ENCODE results near the gene RNF183.
A peak's percentile ranks its signal among the peaks of the same experiment; 100 is the strongest.

RNF183 gene, protein sequence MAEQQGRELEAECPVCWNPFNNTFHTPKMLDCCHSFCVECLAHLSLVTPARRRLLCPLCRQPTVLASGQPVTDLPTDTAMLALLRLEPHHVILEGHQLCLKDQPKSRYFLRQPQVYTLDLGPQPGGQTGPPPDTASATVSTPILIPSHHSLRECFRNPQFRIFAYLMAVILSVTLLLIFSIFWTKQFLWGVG

DNA sequence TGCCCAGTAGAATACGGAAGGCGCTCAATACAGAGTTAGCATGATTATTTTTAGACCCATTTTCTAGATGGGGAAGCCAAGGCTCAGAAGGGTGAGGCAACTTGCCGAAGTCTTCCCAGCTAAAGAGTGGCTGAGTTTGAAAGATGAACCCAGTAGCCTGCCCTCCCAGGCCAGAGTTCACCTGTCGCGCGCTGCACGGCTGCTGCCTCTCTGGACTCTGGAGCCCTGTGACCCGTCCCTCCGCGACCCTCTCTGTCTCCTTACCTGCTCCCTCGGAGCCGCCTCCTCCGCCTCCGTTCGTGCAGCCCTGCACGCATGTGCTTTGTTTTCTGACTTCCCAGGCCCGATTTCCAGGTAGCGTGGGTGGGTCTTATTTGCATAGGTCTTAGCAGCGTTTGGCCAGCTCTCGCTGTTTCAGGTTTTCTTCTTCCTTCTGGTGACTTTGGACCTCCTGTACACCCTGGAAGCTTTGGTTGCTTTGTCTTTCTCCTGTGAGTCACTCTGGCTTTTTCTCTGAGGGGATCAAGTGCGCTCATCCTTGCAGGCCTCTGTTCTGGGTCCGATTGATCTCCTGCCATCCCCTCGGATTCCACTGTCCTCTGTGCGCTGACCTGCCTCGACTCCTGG lies at the start of gene RNF183:
RNF183 (minus strand) TSS at position 585 of the 627 bp plus-strand sequence. CDS start 5,192 bp downstream, outside the sequence.
- H3K4me3 ChIP-seq (ENCODE audit: low read depth, low read length): no peak within 1 kb of the TSS
- DNase-seq (ENCODE audit: low read depth): no peak
- in situ Hi-C loops (cut with HindIII; ENCODE audit: low sequenced_read_pairs): no loop called here
- TF ChIP-seq, protein P1, sequence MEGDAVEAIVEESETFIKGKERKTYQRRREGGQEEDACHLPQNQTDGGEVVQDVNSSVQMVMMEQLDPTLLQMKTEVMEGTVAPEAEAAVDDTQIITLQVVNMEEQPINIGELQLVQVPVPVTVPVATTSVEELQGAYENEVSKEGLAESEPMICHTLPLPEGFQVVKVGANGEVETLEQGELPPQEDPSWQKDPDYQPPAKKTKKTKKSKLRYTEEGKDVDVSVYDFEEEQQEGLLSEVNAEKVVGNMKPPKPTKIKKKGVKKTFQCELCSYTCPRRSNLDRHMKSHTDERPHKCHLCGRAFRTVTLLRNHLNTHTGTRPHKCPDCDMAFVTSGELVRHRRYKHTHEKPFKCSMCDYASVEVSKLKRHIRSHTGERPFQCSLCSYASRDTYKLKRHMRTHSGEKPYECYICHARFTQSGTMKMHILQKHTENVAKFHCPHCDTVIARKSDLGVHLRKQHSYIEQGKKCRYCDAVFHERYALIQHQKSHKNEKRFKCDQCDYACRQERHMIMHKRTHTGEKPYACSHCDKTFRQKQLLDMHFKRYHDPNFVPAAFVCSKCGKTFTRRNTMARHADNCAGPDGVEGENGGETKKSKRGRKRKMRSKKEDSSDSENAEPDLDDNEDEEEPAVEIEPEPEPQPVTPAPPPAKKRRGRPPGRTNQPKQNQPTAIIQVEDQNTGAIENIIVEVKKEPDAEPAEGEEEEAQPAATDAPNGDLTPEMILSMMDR (IDR thresholded peaks at IDR 0.05; ENCODE audit: low read depth, low read length, missing control alignments): no peak

DNA sequence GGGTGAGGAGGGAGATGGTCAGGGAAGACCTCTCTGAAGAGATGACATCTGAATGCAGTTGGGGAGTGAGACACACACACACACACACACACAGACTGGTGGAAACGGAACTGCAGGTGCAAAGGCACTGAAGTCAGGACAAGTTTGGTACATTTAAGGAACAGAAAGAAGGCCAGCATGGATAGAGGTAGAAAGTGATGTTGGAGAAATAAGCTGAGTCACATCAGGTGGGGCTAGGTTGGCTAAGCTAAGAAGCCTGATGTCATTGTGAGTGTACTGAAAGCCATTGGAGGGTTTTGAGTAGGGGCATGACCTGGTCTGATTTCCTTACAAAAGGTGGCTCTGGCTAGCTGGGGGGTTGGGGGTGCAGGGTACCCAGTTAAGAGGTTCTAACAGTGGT lies 49.2 kb upstream of the RNF183 start:
- in situ Hi-C loops (cut with HindIII; ENCODE audit: low sequenced_read_pairs): no loop called here
- no peak for DNase-seq (ENCODE audit: low read depth)
- TF ChIP-seq, protein P1 (IDR thresholded peaks at IDR 0.05; ENCODE audit: low read depth, low read length, missing control alignments): no peak
- no peak overlapping the region for H3K4me3 ChIP-seq (ENCODE audit: low read depth, low read length)

DNA sequence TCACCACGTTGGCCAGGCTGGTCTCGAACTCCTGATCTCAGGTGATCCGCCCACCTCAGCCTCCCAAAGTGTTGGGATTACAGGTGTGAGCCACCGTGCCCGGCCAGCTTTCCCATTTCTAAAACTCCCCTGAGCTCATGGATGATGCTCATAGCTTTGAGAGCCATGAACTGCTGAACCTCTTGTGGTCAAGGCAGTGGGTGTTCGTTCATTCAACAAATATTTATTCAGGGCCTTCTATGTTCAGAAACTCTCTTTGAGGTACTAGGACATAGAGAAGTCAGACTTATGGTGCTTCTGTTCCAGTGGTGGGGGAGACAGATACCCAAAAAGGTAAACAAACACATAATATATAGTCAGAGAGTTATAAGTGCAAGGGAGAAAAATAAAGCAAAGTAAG lies 48.8 kb upstream of the RNF183 start:
- in situ Hi-C loops (cut with HindIII; ENCODE audit: low sequenced_read_pairs): no loop called here
- no peak for DNase-seq (ENCODE audit: low read depth)
- TF ChIP-seq, protein P1 (IDR thresholded peaks at IDR 0.05; ENCODE audit: low read depth, low read length, missing control alignments): no peak
- H3K4me3 ChIP-seq (ENCODE audit: low read depth, low read length): no peak overlapping the region

DNA sequence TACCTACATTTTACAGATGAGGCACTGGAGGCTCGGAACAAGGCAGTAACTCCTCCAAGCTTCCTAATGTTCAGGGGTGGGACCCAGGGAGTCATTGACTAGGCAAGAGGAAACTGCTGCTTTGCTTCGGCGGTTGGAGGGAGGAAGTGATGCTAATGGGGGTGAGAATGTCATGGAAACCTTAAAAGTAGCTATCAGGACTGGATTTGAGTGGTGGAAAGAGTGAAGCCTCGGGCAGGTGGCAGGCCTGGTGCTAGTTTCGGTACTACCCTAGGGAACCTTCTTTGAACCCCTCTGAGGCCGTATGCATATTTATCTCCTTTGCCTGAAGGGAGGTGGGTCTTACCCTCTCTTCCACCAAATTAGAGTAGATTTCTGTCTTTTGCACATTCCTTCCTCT lies 47.8 kb upstream of the RNF183 start:
- in situ Hi-C loops (cut with HindIII; ENCODE audit: low sequenced_read_pairs): no loop called here
- no peak overlapping the region for H3K4me3 ChIP-seq (ENCODE audit: low read depth, low read length)
- DNase-seq (ENCODE audit: low read depth): no peak
- TF ChIP-seq, protein P1 (IDR thresholded peaks at IDR 0.05; ENCODE audit: low read depth, low read length, missing control alignments): no peak

DNA sequence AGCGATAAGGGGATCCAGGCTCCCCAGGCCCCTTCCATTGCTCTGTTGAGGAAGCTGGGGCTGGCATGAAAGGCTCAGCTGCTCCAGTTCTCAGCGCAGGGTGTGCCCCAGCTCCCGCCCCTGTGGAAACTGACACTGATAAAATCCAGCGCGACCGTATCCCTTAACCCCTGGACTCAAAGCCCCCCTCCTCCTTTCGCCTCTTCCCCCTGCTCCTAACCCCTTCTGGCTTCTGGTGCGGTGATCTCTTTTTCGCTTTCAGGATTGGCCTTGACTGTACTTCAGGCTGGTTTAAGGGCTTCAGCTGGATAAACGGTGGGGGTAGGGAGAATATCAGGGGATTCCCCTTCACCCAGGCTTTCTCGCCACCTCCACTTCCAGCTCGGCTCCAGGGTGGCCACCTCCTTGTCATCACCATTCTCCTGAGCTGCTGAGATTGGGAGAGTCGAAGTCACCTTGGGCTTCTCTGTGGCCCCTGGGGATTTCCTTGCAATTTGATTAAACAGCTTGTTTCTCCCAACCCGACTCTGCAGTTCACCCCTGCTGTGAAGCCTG lies 47.0 kb upstream of the RNF183 start:
- TF ChIP-seq, protein P1 (IDR thresholded peaks at IDR 0.05; ENCODE audit: low read depth, low read length, missing control alignments): no peak
- in situ Hi-C loops (cut with HindIII; ENCODE audit: low sequenced_read_pairs): no loop called here
- H3K4me3 ChIP-seq (ENCODE audit: low read depth, low read length): no peak overlapping the region
- DNase-seq (ENCODE audit: low read depth): no peak

DNA sequence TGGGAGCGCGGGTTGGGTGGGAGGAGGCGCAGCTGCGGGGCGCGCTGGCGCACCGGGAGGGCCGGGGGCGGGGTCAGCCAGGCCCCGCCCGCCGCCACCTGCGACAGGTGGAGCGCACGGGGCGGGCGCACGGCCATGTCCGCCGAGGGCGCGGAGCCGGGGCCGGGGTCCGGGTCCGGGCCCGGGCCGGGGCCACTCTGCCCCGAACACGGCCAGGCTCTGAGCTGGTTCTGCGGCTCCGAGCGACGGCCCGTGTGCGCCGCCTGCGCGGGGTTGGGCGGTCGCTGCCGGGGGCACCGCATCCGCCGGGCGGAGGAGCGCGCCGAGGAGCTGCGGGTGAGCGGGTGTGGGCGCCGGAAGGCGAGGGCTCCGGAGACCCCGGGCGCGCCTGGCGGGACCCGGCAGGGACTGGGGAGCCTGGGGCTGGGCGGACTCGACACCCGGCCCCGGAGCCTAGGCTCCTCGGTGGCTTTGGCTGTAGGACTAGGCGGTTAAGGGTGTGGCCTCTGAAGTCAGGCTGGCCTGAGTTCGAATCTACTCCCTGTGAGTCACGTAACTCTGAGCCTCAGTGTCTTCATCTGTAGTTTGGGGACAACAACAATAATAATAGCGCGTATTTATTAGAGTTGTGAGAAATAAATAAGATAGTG lies 46.4 kb upstream of the RNF183 start, which contains the start of gene BSPRY:
BSPRY (plus strand) TSS at position 97 of the 650 bp plus-strand sequence; CDS start at position 136, 39 bp downstream.
- TF ChIP-seq, protein P1 (IDR thresholded peaks at IDR 0.05; ENCODE audit: low read depth, low read length, missing control alignments): no peak
- in situ Hi-C loops (cut with HindIII; ENCODE audit: low sequenced_read_pairs): no loop called here
- no peak for DNase-seq (ENCODE audit: low read depth)

More for the DNA sequence above, 46.4 kb upstream of the RNF183 start, which contains the start of gene BSPRY:
- H3K4me3 ChIP-seq (ENCODE audit: low read depth, low read length): peak within 1 kb of the TSS; percentile 16
